GM21528 (cell line): Measurements from ENCODE around the gene RD3L.
"Not testable (repeated sequence)": the region's sequence is repeated elsewhere in the genome, so short reads cannot be mapped to it uniquely, and the experiment has no call there.

ENCODE experiments used
- ATAC-seq: cut with Tn5 transposase; IDR thresholded peaks from one replicate; pipeline ENCODE4 v1.9.1; 2021; ENCODE audit warnings: mild to moderate bottlenecking, moderate library complexity; ENCODE audit not compliant: unreplicated experiment, low FRiP score

The RD3L gene

GRCh38 chr14:103941973-103942736 is at the start of gene RD3L:
TSS of gene RD3L (minus strand) at chr14:103942529. CDS start at chr14:103941695, 834 bp downstream.
- ATAC-seq: no peak

DNA sequence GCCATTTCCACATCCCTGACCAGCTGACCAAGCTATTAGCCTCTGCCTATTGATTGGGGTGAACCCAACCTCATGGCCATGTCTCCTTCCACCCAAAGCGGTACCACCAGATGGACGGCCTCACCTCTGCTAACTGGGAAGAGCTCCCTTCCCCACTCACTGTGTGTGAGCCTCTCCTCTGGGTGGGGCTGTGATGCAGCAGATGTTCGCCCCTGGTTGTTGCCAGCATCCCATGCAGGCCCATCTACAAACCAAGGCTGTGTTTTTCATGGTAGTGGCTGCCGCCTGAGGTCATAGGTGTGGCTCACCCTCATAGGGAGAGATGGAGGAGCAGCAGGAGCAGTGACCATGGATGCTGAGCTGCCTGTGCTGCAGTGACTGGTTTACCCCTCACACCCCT is 47.6 kb upstream of the RD3L start:
- ATAC-seq: no peak

DNA sequence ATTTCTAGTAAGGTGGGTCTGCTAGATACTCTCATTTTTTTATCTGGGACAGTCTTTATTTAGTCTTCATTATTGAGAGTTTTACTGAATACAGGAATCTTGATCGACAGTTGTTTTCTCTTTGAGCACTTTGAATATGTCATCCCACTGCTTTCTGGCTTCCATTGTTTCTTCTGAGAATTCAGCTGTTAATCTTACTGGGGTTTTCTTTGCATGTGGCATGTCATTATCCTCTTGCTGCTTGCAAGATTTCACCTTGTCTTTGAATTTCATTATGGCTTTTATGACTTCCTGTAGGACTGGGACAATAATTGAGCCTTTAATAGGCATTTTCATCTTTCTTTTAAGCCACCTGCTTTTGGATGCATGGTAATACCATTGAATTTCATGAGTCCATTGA is 46.7 kb upstream of the RD3L start:
- ATAC-seq: no peak

GRCh38 chr14:103984196-103984595 is 41.9 kb upstream of the RD3L start:
- no peak for ATAC-seq

DNA sequence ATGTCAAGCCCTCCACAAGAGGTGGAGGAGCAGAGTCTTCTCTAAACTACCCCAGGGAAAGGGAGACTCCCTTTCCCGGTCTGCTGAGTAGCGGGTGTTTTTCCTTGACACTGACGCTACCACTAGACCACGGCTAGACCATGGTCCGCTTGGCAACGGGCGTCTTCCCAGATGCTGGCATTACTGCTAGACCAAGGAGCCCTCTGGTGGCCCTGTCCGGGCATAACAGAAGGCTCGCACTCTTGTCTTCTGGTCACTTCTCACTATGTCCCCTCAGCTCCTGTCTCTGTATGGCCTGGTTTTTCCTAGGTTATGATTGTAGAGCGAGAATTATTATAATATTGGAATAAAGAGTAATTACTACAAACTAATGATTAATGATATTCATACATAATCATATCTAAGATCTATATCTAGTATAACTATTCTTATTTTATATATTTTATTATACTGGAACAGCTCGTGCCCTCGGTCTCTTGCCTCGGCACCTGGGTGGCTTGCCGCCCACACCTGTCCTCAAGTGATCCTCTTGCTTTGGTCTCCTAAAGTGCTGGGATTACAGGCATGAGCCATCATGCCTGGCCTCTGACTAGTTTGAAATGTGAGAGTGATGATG is 38.4 kb upstream of the RD3L start:
- not testable (repeated sequence) for ATAC-seq

GRCh38 chr14:103974575-103974974 is 32.2 kb upstream of the RD3L start:
- ATAC-seq: no peak

- no peak for ATAC-seq
These were observed 31.0 kb upstream of the RD3L start for GRCh38 chr14:103973354-103973753.

- no peak for ATAC-seq
These were observed 27.6 kb upstream of the RD3L start for GRCh38 chr14:103969961-103970360.

GRCh38 chr14:103966631-103967030 is 24.3 kb upstream of the RD3L start:
- ATAC-seq: no peak

- ATAC-seq: no peak
These were observed 19.7 kb upstream of the RD3L start for GRCh38 chr14:103961928-103962578.

- ATAC-seq: no peak
These were observed 18.2 kb upstream of the RD3L start for GRCh38 chr14:103960457-103961055.

- no peak for ATAC-seq
These were observed 6.9 kb upstream of the RD3L start for GRCh38 chr14:103949131-103949790.

- no peak for ATAC-seq
These were observed 6.1 kb upstream of the RD3L start for GRCh38 chr14:103948442-103948841.

DNA sequence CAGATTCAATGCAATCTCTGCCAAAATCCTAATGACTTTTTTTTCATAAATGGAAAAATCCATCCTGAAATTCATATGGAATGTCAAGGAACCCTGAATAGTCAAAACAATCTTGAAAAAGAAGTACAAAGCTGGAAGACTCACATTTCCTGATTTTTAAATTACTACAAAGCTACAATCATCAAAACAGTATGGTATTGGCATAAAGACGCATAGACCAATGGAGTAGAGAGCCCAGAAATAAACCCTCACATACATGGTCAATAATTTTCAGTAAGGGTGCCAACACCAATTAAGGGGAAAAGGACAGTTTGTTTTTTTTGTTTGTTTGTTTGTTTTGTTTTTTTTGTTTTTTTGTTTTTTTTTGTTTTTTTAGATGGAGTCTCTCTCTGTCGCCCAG is 4.6 kb upstream of the RD3L start:
- ATAC-seq: no peak

DNA sequence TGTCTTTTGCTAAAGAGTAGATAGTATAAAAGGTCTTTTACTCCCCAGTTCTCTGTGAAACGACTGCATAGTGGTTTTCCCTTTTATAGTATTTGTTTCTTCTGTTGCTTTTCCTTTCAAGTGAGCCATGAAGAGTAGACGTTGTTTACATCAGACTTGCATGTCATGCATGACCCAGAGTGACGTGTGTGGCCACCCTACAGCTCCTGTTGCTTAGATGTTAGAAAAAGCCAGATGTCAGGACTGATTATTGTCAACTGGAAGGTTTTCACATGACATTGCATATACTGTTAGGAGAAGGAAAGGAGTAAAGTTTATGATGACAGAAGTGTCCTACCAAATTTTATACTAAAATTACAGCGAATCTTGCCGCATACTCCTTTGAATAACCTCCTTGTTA is 1.3 kb upstream of the RD3L start:
- no peak for ATAC-seq

DNA sequence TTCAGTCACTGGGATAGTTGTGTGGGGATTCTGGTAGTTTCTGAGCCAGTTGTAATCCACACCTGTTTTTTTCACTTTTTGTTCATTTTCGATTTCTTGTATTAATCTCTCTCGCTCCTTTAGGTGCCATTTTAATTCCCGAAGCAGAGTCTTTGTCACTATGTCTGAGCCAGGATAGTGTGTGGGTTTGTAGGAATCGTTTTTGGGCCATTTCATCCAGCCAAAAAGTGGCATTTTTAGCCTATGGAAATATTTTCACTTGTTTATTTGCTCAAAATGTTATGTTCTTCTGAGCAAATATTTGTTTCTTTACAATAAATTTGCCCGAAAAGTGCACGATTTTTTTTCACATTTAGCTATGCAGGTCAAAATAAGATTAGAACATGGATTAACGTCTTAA is 867 bp downstream of the RD3L start:
- ATAC-seq: no peak

- ATAC-seq: no peak
These were observed 7.2 kb downstream of the RD3L start for GRCh38 chr14:103935102-103935501.

GRCh38 chr14:103932791-103933490 is 9.4 kb downstream of the RD3L start:
- no peak for ATAC-seq

GRCh38 chr14:103931422-103931821 is 10.9 kb downstream of the RD3L start:
- no peak for ATAC-seq

GRCh38 chr14:103930051-103930604 is 12.2 kb downstream of the RD3L start:
- ATAC-seq: no peak
